Limb (tissue), 2 donors: ENCODE results near the gene RRP36.

ENCODE experiments used
- DNase-seq, 2 donors: peaks; one replicate each; pipeline ENCODE4 v3.0.0-alpha.2; 2016; ENCODE audit errors: extremely low spot score in 2 of 2

Gene RRP36

GRCh38 chr6:43006251-43006650, 15.2 kb upstream of the RRP36 start:
- no peak for DNase-seq

GRCh38 chr6:43007126-43007525, 14.3 kb upstream of the RRP36 start:
- no peak for DNase-seq

GRCh38 chr6:43009124-43009523, 12.3 kb upstream of the RRP36 start:
- peak in 1 of 2 donors; percentile 62 for DNase-seq

GRCh38 chr6:43011207-43011606, 10.2 kb upstream of the RRP36 start:
- DNase-seq, result no peak

DNA sequence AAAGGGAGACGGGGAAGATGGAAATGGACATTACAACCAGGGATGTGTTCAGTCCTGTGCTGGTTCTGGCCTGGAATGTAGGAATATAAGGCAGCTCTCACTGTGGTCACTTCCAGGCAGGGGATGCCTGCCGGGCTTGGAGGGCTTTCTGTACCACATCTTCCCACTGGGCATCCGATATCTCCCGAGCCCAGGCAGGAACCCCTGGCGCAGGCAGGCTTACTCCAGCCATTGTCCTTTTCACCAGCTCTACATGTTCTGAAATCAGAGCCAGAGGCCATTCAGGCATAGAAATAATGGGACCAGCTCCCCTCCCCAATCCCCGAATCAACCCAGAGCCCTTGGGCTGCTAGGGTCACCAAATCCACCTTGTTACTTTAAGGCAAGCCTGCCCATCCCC, 9.1 kb upstream of the RRP36 start:
- no peak for DNase-seq

GRCh38 chr6:43013097-43013842, 8.2 kb upstream of the RRP36 start:
- no peak for DNase-seq

DNA sequence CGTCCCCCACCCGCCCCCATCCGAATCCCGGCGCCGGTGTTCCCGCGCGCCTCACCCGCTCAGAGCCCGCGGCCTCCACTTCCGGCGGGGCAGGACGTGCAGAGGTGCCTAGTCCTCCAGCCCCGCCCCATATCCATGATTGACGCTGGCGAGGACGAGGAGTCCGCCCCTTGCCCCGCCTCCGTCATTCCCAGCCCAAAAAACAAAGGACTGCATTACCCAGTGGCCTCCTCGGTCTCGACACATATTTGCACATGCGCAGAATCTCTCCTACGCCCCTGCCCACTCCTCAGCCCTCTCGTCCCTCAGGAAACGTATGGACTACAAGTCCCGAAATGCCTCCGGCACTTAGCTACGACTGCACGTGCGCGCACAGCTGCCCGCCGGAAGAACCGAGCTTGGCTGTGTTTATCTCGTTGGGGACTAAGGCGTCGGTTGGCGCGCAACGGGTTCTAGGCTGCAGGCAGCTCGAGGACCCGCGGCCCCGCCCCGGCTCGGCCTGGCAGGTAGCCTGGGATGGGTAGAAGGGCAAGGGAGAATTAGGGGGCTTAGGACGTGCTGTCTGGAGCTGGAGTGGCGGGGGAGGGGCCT, 7.5 kb upstream of the RRP36 start, which contains the start of the genes KLHDC3 and MEA1:
KLHDC3 (plus strand) TSS at position 407 of the 591 bp plus-strand sequence. CDS start 2,944 bp downstream, outside the sequence.
MEA1 (minus strand) TSS at position 104 of the 591 bp plus-strand sequence. CDS start 133 bp downstream, outside the sequence.
- DNase-seq, result peak; percentile 99 to 100

GRCh38 chr6:43014434-43014909, 7.0 kb upstream of the RRP36 start:
- no peak for DNase-seq

DNA sequence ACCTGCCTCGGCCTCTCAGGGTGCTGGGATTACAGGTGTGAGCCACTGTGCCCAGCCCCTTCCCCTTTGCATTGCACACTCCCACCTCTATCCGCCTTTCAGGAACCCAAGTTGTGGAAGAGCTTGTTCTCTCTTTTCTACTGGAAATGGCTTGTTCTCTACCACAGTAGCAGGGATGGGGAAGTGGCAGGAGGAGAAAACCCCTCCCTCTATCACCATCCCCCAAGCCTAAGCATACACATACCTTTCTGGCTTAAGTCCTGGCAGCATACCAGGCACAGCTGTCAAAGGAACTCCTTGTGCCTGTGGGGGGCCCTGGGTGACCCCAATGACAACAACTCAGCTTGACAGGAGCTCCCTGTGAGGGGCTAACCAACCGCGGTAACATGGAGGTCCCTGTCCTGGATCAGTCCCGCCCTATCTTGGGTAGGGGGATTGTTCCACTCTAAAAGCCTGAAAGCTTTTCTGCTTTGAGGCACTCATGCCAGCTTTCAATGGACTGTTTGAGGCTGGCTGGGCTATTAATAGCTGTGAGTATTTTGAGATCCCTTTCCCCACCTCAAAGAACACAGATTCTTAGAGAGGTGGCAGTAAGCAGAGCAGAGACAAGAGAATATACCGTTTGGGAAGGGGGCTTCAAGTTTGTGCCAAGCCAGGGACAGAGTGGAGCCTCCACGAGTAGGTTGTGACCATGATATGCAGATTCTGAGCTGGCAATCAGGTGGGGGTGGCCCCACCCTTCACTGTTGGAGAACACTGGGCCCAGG, 5.1 kb upstream of the RRP36 start:
- DNase-seq, result no peak

DNA sequence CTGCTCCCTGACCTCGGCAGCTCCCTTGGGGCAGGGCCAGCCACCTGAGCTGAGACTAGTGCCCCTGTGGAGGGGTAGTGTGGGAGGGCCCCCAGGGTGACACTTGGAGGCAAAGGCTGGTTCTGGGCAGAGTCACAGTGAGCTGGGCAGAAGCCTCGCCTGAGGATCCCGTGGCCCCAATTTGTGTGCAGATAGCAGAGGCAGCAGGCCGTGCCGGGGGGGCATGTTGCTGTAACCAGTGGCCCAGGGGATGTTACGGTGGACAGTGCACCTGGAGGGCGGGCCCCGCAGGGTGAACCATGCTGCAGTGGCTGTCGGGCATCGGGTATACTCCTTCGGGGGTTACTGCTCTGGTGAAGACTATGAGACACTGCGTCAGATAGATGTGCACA, 4.5 kb upstream of the RRP36 start:
- no peak for DNase-seq

- no peak for DNase-seq
Measured at GRCh38 chr6:43019152-43019551, 2.3 kb upstream of the RRP36 start.

DNA sequence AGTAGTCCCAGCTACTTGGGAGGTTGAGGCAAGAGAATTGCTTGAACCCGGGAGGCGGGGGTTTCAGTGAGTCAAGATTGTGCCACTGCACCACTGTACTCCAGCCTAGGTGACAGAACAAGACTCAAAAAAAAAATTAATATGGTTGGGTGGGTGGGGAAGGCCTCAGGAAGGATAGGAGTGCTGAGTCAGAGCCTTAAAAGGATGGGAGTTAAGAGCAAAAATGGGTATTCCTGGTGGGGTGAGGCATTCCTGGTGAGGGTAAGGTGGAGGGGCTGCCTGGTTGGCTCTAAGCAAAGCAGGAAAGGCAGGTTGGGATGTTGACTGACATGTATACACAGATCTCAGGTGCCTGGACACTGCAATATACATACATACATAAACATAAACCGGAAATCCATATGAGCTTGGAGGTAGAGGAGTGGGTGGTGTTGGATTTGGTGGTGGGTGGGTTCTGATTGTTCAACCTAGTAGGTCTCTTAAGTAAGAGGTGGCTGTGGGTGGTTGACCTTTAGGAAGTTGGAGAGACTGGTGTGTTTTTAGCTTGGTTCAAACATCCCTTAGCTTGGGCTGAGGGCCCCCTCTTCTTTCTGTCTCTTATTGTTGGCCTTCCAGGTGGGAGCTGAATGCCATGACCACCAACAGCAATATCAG, 1.2 kb upstream of the RRP36 start:
- no peak for DNase-seq

- no peak for DNase-seq
Measured at GRCh38 chr6:43020847-43021246, 576 bp upstream of the RRP36 start.

DNA sequence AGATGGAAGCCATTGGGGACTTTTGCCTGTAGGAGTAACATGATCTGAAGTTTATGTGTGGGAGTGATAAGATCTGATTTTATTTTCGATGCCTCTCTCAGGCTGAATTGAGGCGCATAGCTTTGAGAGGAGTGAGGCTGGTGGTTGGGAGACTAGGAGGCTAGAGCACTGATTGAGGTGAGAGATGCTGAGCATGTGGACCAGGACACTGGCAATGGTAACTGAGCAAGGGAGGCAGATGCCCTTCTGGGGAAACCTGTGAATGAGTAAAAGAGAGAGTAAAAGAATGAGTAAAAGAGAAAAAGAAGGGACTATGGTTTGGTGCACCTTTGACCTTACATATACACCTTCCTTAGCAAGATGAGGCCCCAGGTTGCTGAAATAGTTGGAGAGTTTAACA, 3.0 kb downstream of the RRP36 start:
- DNase-seq, result no peak

- no peak for DNase-seq
Measured at GRCh38 chr6:43026365-43026764, 4.9 kb downstream of the RRP36 start.

- DNase-seq, result no peak
Measured at GRCh38 chr6:43029120-43029519, 7.7 kb downstream of the RRP36 start.

- no peak for DNase-seq
Measured at GRCh38 chr6:43032326-43032725, 10.9 kb downstream of the RRP36 start.

DNA sequence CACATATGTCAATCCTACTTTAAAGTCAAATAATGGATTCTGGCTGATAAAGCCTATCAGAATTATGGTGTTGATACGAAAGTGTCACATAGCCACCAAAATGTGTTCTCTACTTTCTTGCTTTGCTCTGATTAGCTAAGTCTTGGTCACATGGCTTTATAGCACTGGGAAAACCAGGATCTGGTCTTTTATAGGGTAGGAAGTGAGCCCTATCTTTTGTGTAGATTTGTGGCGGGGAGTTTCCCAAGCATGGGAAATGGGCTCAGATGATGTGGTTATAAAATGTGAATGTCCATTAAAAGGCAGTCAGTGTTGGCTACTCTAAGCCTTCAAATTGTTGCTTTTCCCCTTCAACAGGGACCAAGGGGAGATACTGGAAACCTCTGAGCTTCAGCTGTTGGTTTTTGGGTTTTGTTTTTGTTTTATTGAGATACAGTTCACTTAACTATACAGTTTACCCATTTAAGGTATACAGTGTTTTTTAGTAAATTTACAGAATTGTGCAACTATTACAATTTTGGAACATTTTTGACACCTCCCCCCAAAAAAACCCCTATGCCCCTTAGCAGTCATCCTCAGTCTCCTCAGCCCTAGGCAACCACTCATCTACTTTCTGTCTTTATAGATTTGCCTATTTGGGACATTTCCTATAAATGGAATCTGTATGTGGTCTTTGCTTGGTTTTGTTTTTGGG, 12.2 kb downstream of the RRP36 start:
- DNase-seq, result no peak

GRCh38 chr6:43034190-43034525, 12.7 kb downstream of the RRP36 start:
- DNase-seq, result no peak

GRCh38 chr6:43035495-43036194, 14.2 kb downstream of the RRP36 start:
- no peak for DNase-seq

GRCh38 chr6:43036712-43037111, 15.3 kb downstream of the RRP36 start:
- DNase-seq, result no peak
